Right kidney (tissue), 1 donor: ENCODE measurements around the gene TCF7.

ENCODE experiments used
- DNase-seq: peaks from one replicate; pipeline ENCODE4 v3.0.0-alpha.2; 2016

The TCF7 gene

DNA sequence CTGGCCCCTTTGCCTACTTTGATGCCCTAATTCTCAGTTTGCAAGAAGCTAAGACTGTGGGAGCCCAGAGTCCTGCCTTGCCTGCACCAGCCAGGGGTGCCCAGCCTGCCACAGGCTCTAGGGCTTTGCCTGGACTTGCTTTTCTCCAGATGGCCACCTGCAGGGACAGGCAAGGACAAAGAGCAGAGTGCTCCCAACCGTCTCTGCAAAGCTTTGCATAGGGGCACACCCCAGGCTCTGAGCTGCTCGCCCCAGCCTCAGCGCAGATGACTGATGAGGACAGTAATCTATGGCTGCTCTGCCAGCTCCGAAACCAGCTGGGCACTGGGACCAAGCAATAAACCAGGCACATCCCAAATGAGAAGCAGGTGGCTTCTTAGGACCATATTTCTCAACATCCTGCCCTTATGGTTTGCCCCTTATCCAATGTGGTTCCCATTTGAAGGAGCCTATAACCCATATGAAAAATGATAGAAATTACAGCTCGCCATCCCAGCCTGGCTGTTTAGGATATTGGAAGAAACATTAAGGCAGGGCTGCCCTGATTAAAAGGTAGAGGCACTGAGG, 25.4 kb upstream of the TCF7 start:
- DNase-seq: no peak

GRCh38 chr5:134090522-134090921, 24.0 kb upstream of the TCF7 start:
- no peak for DNase-seq

- DNase-seq: no peak
Measured at GRCh38 chr5:134091626-134092121, 22.8 kb upstream of the TCF7 start.

- DNase-seq: no peak
Measured at GRCh38 chr5:134092875-134093274, 21.6 kb upstream of the TCF7 start.

DNA sequence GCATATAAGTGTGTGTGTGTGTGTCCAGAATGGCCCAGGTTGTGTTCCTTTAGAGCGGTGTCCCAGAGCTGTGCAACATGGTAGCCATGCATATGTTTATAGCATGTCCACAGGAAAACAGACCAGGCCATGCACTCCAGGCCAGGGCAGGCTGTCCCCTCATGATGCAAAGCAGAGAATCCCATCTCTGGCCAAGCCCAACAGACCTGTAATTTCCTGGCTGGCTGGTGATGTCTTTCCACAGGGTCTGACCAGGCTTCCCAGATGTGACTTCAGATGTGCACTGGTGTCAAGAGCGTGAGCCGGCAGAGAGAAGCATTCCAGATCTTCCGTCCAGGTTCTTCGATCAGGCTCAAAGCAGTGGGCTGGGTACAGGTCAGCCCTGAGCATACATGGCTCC, 21.1 kb upstream of the TCF7 start:
- no peak for DNase-seq

DNA sequence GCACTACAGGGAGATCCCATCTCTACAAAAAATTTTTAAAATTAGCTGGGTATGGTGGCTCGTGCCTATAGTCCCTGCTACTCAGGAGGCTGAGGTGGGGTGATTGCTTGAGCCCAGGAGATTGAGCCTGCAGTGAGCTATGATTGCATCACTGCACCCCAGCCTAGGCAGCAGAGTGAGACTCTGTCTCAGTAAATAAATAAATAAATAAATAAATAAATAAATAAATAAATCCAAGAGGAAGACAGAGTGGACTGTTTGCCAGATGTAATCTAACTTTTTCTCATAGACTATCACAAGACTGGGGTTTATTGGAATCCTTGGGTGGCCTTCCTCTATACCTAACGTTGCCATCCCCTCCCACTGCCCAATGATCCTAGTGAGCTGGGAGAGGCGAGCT, 19.2 kb upstream of the TCF7 start:
- DNase-seq: no peak

- DNase-seq: no peak
Measured at GRCh38 chr5:134095887-134096589, 18.4 kb upstream of the TCF7 start.

DNA sequence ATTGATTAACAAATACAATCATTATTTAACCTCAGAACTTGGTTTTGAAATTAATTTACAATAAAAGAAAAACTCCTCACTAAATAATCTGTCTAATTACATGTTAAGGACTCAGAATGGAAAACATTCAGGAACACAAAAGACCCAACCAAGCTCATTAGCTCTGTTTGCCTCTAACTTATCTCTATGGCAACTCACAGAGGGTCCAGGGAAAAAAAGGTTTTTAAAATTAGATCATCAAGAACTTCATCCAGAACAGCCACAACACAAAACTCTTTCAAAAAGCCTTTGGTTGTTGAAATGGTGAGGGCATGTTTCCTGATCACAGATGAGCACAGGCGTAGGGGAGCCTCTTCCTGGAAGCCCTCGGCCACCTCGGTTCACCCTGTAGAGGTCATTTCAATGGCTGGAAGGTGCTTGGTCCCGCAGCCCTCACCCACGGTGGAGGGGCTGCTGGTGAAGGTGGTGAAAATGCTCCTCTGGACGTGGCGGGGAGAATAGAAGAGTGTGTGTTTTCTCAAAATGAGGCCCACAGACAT, 17.2 kb upstream of the TCF7 start:
- no peak for DNase-seq

DNA sequence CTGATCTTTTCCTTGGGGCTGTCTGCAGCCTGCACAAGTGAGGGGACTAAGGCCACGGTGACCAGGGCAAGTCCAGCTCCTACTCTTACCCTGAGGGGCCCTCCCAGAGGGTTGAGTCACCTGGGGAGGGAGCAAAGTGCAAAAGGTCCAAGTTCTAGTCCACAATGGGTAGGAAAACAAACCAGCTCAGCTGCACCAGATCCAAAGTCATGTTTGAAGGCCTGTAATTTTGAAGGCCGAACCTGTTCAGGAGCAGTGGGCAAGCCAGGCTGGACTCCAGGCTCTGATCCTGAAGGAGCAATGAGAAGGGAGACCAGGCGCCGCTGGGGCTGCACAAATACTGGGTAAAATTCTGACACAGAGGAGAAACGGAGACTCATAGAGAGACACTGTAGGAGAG, 15.8 kb upstream of the TCF7 start:
- DNase-seq: no peak

DNA sequence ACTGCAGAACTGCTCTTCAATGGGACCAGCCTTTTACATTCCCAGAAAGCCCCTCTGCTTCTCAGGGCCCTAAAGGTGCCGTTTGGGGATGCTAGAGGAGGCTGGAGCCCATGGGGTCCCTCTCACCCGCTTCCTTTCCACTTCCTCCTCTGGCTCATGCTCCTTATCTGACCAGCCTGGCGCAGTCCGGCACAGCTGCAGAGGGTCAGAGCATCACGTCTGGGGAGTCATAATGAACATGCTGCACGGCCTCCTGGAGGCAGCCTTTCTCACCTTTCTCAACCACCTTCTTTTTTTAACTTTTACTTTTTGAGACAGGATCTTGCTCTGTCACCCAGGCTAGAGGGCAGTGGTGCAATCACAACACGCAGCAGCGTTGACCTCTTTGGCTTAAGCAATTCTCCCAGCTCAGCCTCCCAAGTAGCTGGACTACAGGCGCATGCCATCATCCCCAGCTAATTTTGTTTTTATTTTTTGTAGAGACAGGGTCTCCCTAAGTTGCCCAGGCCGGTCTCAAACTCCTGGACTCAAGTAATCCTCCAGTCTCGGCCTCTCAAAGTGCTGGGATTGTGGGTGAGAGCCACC, 15.1 kb upstream of the TCF7 start:
- no peak for DNase-seq

DNA sequence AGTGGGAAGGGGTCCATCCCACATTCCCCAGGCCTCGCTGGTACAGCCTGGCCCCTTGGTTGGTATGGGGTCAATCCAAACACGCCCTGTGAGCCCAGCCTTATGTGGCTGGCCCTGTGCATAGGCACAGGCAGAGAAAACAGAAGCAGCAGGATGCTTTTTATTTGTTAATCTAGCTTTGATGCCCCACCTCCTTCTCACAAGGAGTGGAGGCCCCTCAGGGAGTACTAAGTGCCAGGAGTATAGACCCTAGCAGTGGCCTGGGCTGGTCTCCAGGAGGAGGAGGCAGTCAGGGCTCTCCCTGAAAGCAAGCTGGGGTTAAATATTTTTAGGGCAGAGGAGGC, 14.6 kb upstream of the TCF7 start:
- no peak for DNase-seq

DNA sequence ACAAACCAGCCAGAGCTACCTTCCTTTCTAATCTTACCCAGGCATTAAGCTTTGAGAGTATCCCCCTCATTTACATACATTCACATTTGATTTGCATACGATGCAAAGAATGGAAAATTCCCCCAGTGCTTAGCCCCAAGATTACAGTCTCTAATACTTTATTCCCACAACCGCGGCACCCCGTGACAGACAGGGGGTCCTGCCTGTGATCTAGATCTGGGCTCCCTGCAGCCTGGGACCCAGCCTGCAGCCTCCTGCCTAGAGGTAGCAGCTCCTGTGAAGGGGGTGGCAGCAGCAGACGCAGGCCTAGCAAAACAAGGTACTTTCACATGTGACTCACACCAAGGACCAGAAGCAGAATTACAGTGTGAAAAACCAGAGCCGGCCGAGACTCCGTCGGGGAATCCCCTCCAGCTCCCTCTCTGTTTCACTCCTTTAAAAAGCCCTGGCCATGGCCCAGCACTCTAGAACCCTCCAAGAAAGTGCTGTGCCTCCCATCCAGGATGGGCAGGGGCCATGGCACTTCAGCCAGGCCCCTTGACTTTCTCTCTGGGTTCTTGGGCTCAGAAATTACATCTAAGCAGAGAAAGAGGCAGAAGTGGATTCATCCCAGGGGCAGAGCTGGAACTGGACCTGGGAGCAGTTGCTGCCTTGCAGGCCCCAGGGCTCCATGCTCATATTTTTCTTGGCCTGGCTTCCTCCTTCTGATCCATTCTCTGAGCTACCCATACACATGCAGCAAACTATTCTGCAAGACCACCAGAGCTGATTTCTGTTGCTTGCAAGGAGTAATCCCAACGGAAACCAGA, 14.0 kb upstream of the TCF7 start:
- no peak for DNase-seq

DNA sequence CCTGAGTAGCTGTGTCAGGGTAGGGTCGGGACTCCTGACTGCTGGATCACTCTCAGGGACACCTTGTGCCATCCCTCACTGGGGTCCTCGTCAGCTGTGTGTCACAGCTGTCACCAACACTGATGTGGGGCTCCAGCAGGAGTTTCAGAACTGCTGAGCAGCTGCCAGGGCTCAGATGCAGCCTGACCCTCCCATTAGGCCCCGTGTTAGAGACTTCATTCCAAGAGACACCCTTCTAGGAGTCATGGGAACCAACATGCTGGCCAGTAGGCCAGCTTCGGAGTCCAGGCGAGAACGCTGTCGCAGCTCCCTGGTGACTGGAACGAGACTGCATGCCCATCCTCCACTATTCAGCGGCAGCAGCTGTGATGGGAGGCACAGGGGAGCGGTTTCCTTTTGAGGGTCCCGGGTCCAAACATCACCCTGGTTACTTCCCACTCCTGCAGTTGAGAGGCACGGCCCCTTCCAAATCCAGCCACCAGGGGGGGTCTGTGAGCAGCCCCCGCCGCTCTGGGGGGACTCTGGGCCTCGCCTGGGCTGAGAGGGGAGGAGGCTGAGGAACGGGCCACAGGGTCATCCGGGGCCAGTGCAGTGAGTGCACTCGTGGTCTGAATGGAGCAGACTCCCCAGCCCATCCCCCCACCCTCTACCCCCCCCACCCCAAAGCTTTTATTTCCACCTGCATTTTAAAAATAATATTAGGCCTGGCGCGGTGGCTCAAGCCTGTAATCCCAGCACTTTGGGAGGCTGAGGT, 12.6 kb upstream of the TCF7 start:
- DNase-seq: no peak

GRCh38 chr5:134103397-134103796, 11.1 kb upstream of the TCF7 start:
- DNase-seq: no peak

DNA sequence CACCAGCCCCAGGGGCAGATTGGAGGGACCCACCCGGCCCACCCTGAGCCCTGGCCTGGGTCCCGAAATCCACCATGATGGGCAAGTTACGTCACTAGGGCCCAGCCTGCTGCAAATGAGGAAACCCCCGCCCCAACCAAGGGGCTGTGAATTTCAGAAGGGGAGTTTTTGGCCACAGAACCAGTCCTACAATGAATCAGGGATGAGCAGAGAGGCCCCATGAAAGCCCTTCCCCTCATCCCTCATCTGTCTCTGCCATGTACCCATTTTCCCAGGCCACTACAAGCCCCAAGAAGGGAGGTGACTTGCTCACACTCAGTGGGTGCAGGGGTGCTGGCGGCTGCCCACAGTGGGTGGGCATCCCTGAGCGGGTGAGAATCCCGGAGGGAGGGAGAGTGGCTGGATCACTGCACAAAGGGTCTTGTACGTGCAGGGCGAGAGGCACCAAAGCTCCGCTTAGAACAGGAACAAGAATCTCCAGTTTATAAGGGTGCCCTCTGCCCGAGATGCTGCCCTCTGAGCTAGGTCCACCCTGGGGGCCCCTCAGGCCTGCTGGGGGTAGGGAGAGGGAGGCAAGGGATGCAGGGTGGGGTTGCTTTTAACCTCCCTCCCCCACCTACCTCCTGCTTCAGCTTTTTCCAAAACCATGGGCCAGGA, 10.4 kb upstream of the TCF7 start:
- DNase-seq: no peak

DNA sequence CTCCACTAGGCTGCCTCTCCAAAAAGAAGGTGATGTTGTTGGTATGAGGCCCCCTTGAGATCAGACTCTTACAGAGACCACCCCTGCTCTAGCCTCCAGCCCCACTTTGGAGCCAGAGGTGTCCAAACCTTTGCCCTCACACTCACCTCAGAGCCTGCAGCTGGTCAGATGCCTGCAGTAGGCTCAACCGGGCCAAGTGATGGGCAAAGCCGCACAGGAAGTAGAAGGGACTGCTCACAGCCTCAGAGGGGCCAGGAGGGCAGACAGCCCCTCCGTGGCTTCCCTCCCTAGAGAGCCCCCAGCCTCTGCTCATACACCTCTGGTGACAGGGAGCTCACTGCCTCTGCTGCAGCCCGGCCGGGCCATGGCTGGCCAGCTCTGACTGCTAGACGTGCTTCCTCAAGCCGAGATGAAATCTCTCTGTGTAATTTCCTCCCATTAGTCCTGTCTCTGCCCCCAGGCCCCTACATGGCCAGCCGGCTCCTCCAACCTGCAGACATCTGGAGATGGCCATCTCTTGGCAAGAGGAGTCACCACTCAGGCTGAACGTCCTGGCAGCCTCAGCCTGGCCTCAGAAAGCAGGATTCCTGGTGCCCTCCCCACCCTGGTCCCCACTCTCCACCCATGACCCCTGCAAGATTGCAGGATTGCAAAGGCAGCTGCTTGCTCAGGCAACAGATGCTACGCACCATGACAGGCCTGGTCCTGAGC, 7.3 kb upstream of the TCF7 start:
- DNase-seq: no peak

- DNase-seq: no peak
Measured at GRCh38 chr5:134107779-134108178, 6.7 kb upstream of the TCF7 start.

DNA sequence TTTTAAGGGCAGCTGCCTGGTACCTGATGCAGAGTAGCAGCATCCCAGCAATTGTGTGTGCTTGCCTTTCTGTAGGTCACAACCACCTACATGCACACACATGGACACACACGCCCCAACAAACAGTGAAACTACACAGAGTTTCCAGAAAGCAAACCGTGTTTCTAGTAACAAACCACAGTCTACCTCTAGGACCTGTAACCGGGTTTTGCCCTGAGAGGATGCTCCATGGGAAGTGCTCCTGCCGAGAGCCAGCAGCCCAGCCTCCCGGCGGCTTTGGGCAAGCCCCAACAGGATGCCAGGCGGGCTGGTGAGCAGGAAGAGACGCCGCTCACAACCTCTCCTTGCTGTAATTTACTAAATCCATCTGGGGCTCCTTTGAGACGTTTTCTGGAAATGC, 4.1 kb upstream of the TCF7 start:
- DNase-seq: no peak

- DNase-seq: no peak
Measured at GRCh38 chr5:134111741-134112647, 2.5 kb upstream of the TCF7 start.
